ENCODE results near the gene GALE.

Gene GALE

DNA sequence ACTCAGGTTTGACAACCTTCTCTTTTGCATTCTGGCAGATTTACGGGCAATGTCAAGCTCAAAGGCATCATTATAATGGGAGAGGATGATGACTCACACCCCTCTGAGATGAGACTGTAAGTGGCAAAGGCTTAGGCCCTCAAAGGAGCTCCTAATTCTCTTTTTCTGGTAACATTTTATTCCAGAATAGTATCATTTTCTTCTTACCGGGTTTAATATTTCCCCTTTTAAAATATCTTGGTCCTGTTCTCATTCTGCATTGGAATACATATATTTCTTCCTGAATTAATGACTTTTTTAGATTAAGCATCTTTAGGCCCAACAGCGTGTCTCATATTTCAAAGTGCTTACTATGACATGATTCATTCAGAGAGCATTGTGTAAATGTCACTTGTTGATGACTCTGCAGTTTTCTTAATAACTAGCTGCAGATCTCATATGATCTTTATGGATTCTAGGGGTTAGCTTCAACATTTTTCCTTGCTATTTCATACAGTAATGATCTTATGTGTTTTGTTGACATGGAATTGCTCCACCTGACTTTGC lies 20.7 kb downstream of the GALE start:
- FAIRE-seq (no peak), DNase-seq (ENCODE audit: insufficient read length, low spot score) (no peak)
- TF ChIP-seq POLR2A (IDR thresholded peaks at IDR 0.05; ENCODE audit: low read depth, low read length): no peak
- TF ChIP-seq POLR2AphosphoS5 (IDR thresholded peaks at IDR 0.05; ENCODE audit: low read depth, low read length): no peak
- no peak for TF ChIP-seq POU2F2 (IDR thresholded peaks at IDR 0.05; ENCODE audit: low read depth, low read length)
- no peak for TF ChIP-seq PAX5 (IDR thresholded peaks at IDR 0.05; ENCODE audit: insufficient read depth, low read length, severe bottlenecking)

DNA sequence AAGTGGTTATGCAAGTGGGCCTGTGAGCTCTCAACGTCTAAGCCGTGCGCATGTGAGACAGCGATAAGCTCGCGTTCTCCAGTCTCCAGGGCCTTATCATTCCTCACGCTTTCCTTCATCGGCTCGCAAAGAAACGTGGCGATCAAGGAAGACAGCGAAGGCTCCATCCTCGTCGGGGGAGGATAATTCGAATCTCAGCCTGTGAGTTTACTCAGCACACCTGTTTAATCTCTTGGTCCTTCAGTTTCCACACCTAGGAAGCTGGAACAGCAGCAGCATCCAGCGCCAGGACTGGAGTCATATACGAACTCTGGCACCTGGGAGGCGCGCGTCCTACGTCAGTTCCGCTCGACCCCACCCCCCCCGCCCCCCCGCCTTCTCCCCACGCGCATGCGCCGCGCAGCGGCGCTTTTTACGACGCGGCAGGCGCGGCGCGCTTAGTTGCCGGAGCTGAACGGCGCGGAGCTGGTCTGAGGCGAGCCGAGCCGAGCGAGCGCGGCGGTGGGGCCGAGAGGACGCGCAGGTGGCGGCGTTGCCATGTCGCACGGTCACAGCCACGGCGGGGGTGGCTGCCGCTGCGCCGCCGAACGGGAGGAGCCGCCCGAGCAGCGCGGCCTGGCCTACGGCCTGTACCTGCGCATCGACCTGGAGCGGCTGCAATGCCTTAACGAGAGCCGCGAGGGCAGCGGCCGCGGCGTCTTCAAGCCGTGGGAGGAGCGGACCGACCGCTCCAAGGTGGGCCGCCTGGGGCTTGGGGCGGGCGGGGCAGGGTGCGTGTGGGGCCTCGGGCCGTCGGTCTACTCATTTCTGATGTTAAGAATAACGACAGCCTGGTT lies 22.4 kb downstream of the GALE start, which contains the start of gene PITHD1:
PITHD1 (plus strand) TSS at position 440 of the 836 bp plus-strand sequence; CDS start at position 538, 98 bp downstream.
- DNase-seq (ENCODE audit: insufficient read length, low spot score): peak; percentile 93
- FAIRE-seq: peak; percentile 89
- peak; percentile 69 for TF ChIP-seq POLR2A (IDR thresholded peaks at IDR 0.05; ENCODE audit: low read depth, low read length)
- TF ChIP-seq POLR2AphosphoS5 (IDR thresholded peaks at IDR 0.05; ENCODE audit: low read depth, low read length): peak; percentile 81
- TF ChIP-seq TAF1 (IDR thresholded peaks at IDR 0.05; ENCODE audit: low read depth, low read length): peak; percentile 62
- TF ChIP-seq POU2F2 (IDR thresholded peaks at IDR 0.05; ENCODE audit: low read depth, low read length): no peak
- TF ChIP-seq SPI1 (IDR thresholded peaks at IDR 0.05; ENCODE audit: low read depth, low read length): no peak
- peak; percentile 75 for TF ChIP-seq PAX5 (IDR thresholded peaks at IDR 0.05; ENCODE audit: insufficient read depth, low read length, severe bottlenecking)

GRCh38 chr1:23776217-23776616 lies 24.3 kb downstream of the GALE start:
- FAIRE-seq (no peak), DNase-seq (ENCODE audit: insufficient read length, low spot score) (no peak)
- TF ChIP-seq SPI1 (IDR thresholded peaks at IDR 0.05; ENCODE audit: low read depth, low read length) (no peak), POLR2A (IDR thresholded peaks at IDR 0.05; ENCODE audit: low read depth, low read length) (no peak), TAF1 (IDR thresholded peaks at IDR 0.05; ENCODE audit: low read depth, low read length) (no peak)

DNA sequence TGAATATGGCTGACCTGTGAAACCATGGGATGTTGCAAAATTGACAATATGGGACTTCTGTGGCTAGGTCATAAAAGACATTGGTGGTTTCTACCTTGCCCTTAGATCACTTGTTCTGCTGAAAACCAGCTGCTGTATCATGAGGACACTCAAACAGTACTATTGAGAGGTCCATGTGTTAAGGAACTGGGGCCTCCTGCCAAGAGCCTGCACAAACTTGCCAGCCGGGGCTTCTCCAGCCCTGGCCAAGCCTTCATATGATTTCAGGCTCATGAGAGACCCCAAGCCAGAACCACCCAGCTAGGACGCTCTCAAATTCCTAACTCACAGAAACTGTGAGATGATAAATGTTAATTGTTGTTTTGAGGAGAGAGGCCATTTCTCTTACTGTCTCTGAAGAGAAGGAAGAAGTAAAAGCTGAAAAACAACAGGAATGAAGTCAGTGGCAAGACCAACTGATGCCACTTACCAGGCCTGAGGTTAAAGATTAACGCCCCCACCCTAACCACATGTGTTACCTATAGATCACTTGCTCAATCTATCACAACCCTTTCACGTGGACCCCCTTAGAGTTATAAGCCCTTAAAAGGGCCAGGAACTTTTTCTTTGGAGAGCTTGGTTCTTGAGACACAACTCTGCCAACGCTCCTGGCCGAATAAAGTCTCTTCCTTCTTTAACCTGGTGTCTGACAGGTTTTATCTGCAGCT lies 26.2 kb downstream of the GALE start:
- FAIRE-seq (no peak), DNase-seq (ENCODE audit: insufficient read length, low spot score) (no peak)
- TF ChIP-seq POLR2AphosphoS5 (IDR thresholded peaks at IDR 0.05; ENCODE audit: low read depth, low read length) (no peak), POU2F2 (IDR thresholded peaks at IDR 0.05; ENCODE audit: low read depth, low read length) (no peak), SPI1 (IDR thresholded peaks at IDR 0.05; ENCODE audit: low read depth, low read length) (no peak), TAF1 (IDR thresholded peaks at IDR 0.05; ENCODE audit: low read depth, low read length) (no peak), POLR2A (IDR thresholded peaks at IDR 0.05; ENCODE audit: low read depth, low read length) (no peak), PAX5 (IDR thresholded peaks at IDR 0.05; ENCODE audit: insufficient read depth, low read length, severe bottlenecking) (no peak)

- DNase-seq (ENCODE audit: insufficient read length, low spot score): no peak
- TF ChIP-seq PAX5 (IDR thresholded peaks at IDR 0.05; ENCODE audit: insufficient read depth, low read length, severe bottlenecking): no peak
- TF ChIP-seq POLR2A (IDR thresholded peaks at IDR 0.05; ENCODE audit: low read depth, low read length): no peak
- no peak for TF ChIP-seq POU2F2 (IDR thresholded peaks at IDR 0.05; ENCODE audit: low read depth, low read length)
- no peak for FAIRE-seq
Observed at GRCh38 chr1:23772854-23773242, 27.7 kb downstream of the GALE start.

GRCh38 chr1:23772049-23772853 lies 28.3 kb downstream of the GALE start:
- TF ChIP-seq POLR2AphosphoS5 (IDR thresholded peaks at IDR 0.05; ENCODE audit: low read depth, low read length) (no peak), POLR2A (IDR thresholded peaks at IDR 0.05; ENCODE audit: low read depth, low read length) (no peak), TAF1 (IDR thresholded peaks at IDR 0.05; ENCODE audit: low read depth, low read length) (no peak), POU2F2 (IDR thresholded peaks at IDR 0.05; ENCODE audit: low read depth, low read length) (no peak), SPI1 (IDR thresholded peaks at IDR 0.05; ENCODE audit: low read depth, low read length) (no peak), PAX5 (IDR thresholded peaks at IDR 0.05; ENCODE audit: insufficient read depth, low read length, severe bottlenecking) (no peak)
- peak; percentile 91 for FAIRE-seq
- DNase-seq (ENCODE audit: insufficient read length, low spot score): peak; percentile 47

- TF ChIP-seq SPI1 (IDR thresholded peaks at IDR 0.05; ENCODE audit: low read depth, low read length) (no peak), TAF1 (IDR thresholded peaks at IDR 0.05; ENCODE audit: low read depth, low read length) (no peak), POLR2A (IDR thresholded peaks at IDR 0.05; ENCODE audit: low read depth, low read length) (no peak), POLR2AphosphoS5 (IDR thresholded peaks at IDR 0.05; ENCODE audit: low read depth, low read length) (no peak), POU2F2 (IDR thresholded peaks at IDR 0.05; ENCODE audit: low read depth, low read length) (no peak), PAX5 (IDR thresholded peaks at IDR 0.05; ENCODE audit: insufficient read depth, low read length, severe bottlenecking) (no peak)
- no peak for DNase-seq (ENCODE audit: insufficient read length, low spot score)
- FAIRE-seq: no peak
Observed at GRCh38 chr1:23768733-23769132, 31.8 kb downstream of the GALE start.

DNA sequence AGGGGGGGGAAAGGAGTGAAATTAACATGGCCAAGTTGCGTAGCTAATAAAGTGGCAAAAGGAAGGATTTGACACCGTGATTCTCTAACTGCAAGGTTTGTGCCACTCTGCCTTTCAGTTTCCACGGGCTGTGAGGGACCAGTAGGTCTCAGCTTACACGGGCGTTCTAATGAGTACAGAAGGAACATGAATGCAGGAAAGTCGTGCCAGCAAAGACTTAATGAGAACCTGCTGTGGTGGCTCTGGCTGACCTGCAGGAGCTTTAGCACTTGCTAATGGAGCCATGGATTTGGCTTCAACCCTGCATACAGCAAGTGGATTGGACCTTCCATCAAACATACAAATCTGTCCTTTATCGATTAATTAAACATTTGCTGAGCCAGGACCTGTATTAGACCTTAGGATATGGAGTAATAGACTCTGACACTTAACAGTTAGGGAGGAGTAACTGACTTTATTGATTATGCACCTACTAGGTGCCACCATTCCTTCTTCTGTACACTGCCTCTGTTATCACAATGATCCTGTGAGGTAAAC lies 37.4 kb downstream of the GALE start:
- FAIRE-seq (no peak), DNase-seq (ENCODE audit: insufficient read length, low spot score) (no peak)
- TF ChIP-seq POLR2A (IDR thresholded peaks at IDR 0.05; ENCODE audit: low read depth, low read length): no peak
- no peak for TF ChIP-seq SPI1 (IDR thresholded peaks at IDR 0.05; ENCODE audit: low read depth, low read length)
- TF ChIP-seq PAX5 (IDR thresholded peaks at IDR 0.05; ENCODE audit: insufficient read depth, low read length, severe bottlenecking): no peak
- TF ChIP-seq POU2F2 (IDR thresholded peaks at IDR 0.05; ENCODE audit: low read depth, low read length): no peak
- TF ChIP-seq TAF1 (IDR thresholded peaks at IDR 0.05; ENCODE audit: low read depth, low read length): no peak
- TF ChIP-seq POLR2AphosphoS5 (IDR thresholded peaks at IDR 0.05; ENCODE audit: low read depth, low read length): no peak
